H1 (cell line): ENCODE results near the gene ZNF18.

Experiments
- BRCA1 ChIP-seq: IDR thresholded peaks from 2 replicates; pipeline ENCODE4 v1.6.1; 2012; ENCODE audit warnings: low read depth, low read length, improper control_type of control experiment
- EZH2 ChIP-seq: fragments of 200-600 bp; sonication (generic); IDR thresholded peaks from 2 replicates; pipeline ENCODE4 v1.7.1; 2012; ENCODE audit warnings: low read depth, mild to moderate bottlenecking, moderate library complexity, low read length, inconsistent platforms; ENCODE audit not compliant: severe bottlenecking
- HDAC2 ChIP-seq, 2 experiments: fragments of 300-600 bp in 1 of 2; sonication (generic) in 1 of 2; IDR thresholded peaks; 2 replicates each; pipeline ENCODE4 v1.6.1; 2011 to 2012; ENCODE audit warnings: low read depth in 2 of 2, low read length in 2 of 2, mild to moderate bottlenecking in 2 of 2, moderate library complexity in 2 of 2, borderline replicate concordance in 1 of 2, inconsistent platforms in 1 of 2
- MAFK ChIP-seq: IDR thresholded peaks from 2 replicates; pipeline ENCODE4 v1.6.1; 2012; ENCODE audit warnings: low read depth, mild to moderate bottlenecking, improper control_type of control experiment, low read length
- PHF8 ChIP-seq: fragments of 200-600 bp; sonication (generic); conservative IDR thresholded peaks from 2 replicates; pipeline ENCODE4 v1.7.1; 2012; ENCODE audit warnings: low read depth, mild to moderate bottlenecking, inconsistent platforms, low read length, moderate library complexity
- POLR2A ChIP-seq, 2 experiments: IDR thresholded peaks; 1 replicate in 1 of 2; 2 replicates in 1 of 2; pipeline ENCODE4 v1.6.1; 2011; ENCODE audit warnings: low read depth in 2 of 2, low read length in 2 of 2, mild to moderate bottlenecking in 2 of 2; ENCODE audit errors: control extremely low read depth in 1 of 2
- POLR2AphosphoS5 ChIP-seq: IDR thresholded peaks from 2 replicates; pipeline ENCODE4 v1.6.1; 2011; ENCODE audit warnings: low read depth, low read length
- TAF1 ChIP-seq: IDR thresholded peaks from 2 replicates; pipeline ENCODE4 v1.6.1; 2011; ENCODE audit warnings: mild to moderate bottlenecking, low read depth, low read length
- TEAD4 ChIP-seq: IDR thresholded peaks from 2 replicates; pipeline ENCODE4 v1.6.1; 2012; ENCODE audit warnings: low read depth, low read length, inconsistent platforms, mixed read lengths
- TF ChIP-seq, protein P1 (sequence below), 3 experiments: IDR thresholded peaks; 1 replicate in 2 of 3; 2 replicates in 1 of 3; pipeline versions ENCODE4 v1.5.1 to v1.6.1; 2011; ENCODE audit warnings: low read length in 3 of 3, mild to moderate bottlenecking in 3 of 3, inconsistent platforms in 2 of 3, low read depth in 1 of 3, moderate library complexity in 1 of 3; ENCODE audit not compliant: insufficient read depth in 1 of 3; ENCODE audit errors: control extremely low read depth in 1 of 3
- TF ChIP-seq, protein P2 (sequence below): IDR thresholded peaks from 2 replicates; pipeline ENCODE4 v1.6.1; 2011; ENCODE audit warnings: low read length, improper control_type of control experiment
- TF ChIP-seq, protein P3 (sequence below): IDR thresholded peaks from 2 replicates; pipeline ENCODE4 v1.6.1; 2012; ENCODE audit warnings: inconsistent platforms

DNA sequence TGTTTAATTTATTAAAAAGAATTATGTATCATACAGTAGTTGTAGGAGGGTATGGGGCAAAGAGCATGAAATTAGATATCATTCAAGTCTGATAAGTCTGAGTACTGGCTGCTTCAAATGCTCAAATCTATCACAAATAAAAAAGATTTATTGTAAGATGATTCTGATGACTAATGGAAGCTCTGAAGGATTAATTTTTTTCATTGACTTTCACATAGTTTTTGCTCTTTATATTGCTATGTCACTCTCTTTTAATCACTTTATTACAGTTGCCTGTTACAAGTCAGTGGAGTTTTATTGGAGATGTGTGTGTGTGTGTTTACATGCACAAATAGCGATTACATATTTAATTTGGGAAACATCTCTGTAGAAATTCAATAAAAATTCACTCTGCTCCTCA is 38.4 kb upstream of the ZNF18 start:
- TF ChIP-seq, protein P1, sequence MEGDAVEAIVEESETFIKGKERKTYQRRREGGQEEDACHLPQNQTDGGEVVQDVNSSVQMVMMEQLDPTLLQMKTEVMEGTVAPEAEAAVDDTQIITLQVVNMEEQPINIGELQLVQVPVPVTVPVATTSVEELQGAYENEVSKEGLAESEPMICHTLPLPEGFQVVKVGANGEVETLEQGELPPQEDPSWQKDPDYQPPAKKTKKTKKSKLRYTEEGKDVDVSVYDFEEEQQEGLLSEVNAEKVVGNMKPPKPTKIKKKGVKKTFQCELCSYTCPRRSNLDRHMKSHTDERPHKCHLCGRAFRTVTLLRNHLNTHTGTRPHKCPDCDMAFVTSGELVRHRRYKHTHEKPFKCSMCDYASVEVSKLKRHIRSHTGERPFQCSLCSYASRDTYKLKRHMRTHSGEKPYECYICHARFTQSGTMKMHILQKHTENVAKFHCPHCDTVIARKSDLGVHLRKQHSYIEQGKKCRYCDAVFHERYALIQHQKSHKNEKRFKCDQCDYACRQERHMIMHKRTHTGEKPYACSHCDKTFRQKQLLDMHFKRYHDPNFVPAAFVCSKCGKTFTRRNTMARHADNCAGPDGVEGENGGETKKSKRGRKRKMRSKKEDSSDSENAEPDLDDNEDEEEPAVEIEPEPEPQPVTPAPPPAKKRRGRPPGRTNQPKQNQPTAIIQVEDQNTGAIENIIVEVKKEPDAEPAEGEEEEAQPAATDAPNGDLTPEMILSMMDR (IDR thresholded peaks at IDR 0.05; ENCODE audit: control extremely low read depth in 1 of 3, insufficient read depth in 1 of 3, low read depth in 1 of 3, low read length in 3 of 3) = no peak
- TF ChIP-seq BRCA1 (no peak), POLR2A (IDR thresholded peaks at IDR 0.05; ENCODE audit: control extremely low read depth in 1 of 2, low read depth in 2 of 2, low read length in 2 of 2) (no peak), MAFK (no peak), TAF1 (no peak), TEAD4 (no peak), POLR2AphosphoS5 (no peak), EZH2 (no peak), PHF8 (no peak), HDAC2 (IDR thresholded peaks at IDR 0.05; ENCODE audit: borderline replicate concordance in 1 of 2, low read depth in 2 of 2, low read length in 2 of 2) (no peak)
- TF ChIP-seq, protein P2, sequence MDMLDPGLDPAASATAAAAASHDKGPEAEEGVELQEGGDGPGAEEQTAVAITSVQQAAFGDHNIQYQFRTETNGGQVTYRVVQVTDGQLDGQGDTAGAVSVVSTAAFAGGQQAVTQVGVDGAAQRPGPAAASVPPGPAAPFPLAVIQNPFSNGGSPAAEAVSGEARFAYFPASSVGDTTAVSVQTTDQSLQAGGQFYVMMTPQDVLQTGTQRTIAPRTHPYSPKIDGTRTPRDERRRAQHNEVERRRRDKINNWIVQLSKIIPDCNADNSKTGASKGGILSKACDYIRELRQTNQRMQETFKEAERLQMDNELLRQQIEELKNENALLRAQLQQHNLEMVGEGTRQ = no peak
- TF ChIP-seq, protein P3, sequence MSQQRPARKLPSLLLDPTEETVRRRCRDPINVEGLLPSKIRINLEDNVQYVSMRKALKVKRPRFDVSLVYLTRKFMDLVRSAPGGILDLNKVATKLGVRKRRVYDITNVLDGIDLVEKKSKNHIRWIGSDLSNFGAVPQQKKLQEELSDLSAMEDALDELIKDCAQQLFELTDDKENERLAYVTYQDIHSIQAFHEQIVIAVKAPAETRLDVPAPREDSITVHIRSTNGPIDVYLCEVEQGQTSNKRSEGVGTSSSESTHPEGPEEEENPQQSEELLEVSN = no peak
